ENCODE data around the gene GBF1. TPM values are rescaled to one million over a fixed set of nuclear protein-coding genes. Genes with fewer than 3 reads are reported as not detected.
A peak's percentile ranks its signal among the peaks of the same experiment; 100 is the strongest.

Gene GBF1
- total RNA-seq, 1 experiment from 2014 or later: 23.7 TPM

DNA sequence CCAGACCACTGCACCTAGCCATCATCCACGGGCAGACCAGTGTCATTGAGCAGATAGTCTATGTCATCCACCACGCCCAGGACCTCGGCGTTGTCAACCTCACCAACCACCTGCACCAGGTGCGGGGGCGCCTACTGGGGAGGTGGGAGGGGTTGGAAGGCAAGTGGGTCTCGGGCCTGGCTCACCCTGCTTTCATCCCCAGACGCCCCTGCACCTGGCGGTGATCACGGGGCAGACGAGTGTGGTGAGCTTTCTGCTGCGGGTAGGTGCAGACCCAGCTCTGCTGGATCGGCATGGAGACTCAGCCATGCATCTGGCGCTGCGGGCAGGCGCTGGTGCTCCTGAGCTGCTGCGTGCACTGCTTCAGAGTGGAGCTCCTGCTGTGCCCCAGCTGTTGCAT lies 154.7 kb downstream of the GBF1 start:
- no peak overlapping the region for H3K9ac ChIP-seq (ENCODE audit: extremely low read depth, insufficient read length, low read length)
- TF ChIP-seq, protein P1, sequence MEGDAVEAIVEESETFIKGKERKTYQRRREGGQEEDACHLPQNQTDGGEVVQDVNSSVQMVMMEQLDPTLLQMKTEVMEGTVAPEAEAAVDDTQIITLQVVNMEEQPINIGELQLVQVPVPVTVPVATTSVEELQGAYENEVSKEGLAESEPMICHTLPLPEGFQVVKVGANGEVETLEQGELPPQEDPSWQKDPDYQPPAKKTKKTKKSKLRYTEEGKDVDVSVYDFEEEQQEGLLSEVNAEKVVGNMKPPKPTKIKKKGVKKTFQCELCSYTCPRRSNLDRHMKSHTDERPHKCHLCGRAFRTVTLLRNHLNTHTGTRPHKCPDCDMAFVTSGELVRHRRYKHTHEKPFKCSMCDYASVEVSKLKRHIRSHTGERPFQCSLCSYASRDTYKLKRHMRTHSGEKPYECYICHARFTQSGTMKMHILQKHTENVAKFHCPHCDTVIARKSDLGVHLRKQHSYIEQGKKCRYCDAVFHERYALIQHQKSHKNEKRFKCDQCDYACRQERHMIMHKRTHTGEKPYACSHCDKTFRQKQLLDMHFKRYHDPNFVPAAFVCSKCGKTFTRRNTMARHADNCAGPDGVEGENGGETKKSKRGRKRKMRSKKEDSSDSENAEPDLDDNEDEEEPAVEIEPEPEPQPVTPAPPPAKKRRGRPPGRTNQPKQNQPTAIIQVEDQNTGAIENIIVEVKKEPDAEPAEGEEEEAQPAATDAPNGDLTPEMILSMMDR (conservative IDR thresholded peaks at IDR 0.05): no peak
- no peak overlapping the region for H2BK12ac ChIP-seq (ENCODE audit: insufficient read length, low read depth, low read length)
- H4K5ac ChIP-seq (ENCODE audit: insufficient read length, low read depth, low read length): no peak overlapping the region
- Mint-ChIP-seq H3K4me1 (peaks cover 11 to 24% of the 10 kb centered on the region in 2 experiments), H3K27me3 (ENCODE audit: low read depth) (peaks cover 39% of the 10 kb centered on the region), H3K4me3 (peak overlapping the region in 1 of 2 experiments; percentile 75; a peak in 2 of 5 replicates), H3K36me3 (ENCODE audit: insufficient read depth in 1 of 3, low read depth in 3 of 3) (peaks cover 1 to 31% (median 21%) of the 10 kb centered on the region in 3 experiments; a peak in 5 of 7 replicates), H3K9me3 (no peaks in the 10 kb centered on the region), H3K27ac (no peak overlapping the region)
- no peak overlapping the region for H3K23ac ChIP-seq (ENCODE audit: insufficient read length, low read depth, low read length)
- H3K4me1 ChIP-seq (ENCODE audit: insufficient read depth, low read length): no peaks in the 10 kb centered on the region
- no peak overlapping the region for H3K18ac ChIP-seq (ENCODE audit: insufficient read length, low read depth, low read length)
- no peak overlapping the region for H2BK20ac ChIP-seq (ENCODE audit: low read depth, low read length, poor library complexity, severe bottlenecking)
- no peak overlapping the region for H2AFZ ChIP-seq (ENCODE audit: low read length)
- H3K4me2 ChIP-seq (ENCODE audit: insufficient read depth, insufficient read length, low read length): peak overlapping the region; percentile 20
- H4K20me1 ChIP-seq (ENCODE audit: control insufficient read depth, insufficient read depth, insufficient read length): no peaks in the 10 kb centered on the region
- no peak overlapping the region; the same call in 1 of the 2 replicates for H2BK15ac ChIP-seq (ENCODE audit: low read depth, low read length)
- no peaks in the 10 kb centered on the region for H3K9me3 ChIP-seq (ENCODE audit: control insufficient read depth, low read depth, low read length)
- no peaks in the 10 kb centered on the region for H3K79me2 ChIP-seq (ENCODE audit: insufficient read depth, low read length)
- no peak overlapping the region for H2AK5ac ChIP-seq (ENCODE audit: insufficient read length, low read length)
- no peak overlapping the region for H3K4ac ChIP-seq (ENCODE audit: low read depth, low read length)
- no peak overlapping the region for H3K27ac ChIP-seq (ENCODE audit: insufficient read length, low read depth, low read length)
- no peak overlapping the region for H4K8ac ChIP-seq (replicated peaks; ENCODE audit: insufficient read length, low read depth, low read length)
- H4K91ac ChIP-seq (ENCODE audit: insufficient read length, low read depth, low read length): no peak overlapping the region
- no CpG with 5 or more reads among the region's 17 CpGs for WGBS (ENCODE audit: extremely low coverage, insufficient read length, low lambda C conversion rate)
- no peaks in the 10 kb centered on the region for H3K27me3 ChIP-seq (ENCODE audit: insufficient read depth, low read length)
- H3K56ac ChIP-seq (ENCODE audit: insufficient read length, low read depth, low read length): no peak overlapping the region
- H3K79me1 ChIP-seq (ENCODE audit: insufficient read depth, low read depth, low read length, poor library complexity, severe bottlenecking): no peaks in the 10 kb centered on the region
- no peak overlapping the region for H2BK5ac ChIP-seq (ENCODE audit: insufficient read length, low read length)
- peaks cover 7% of the 10 kb centered on the region for H3K23me2 ChIP-seq (ENCODE audit: insufficient read length, low read depth, low read length, poor library complexity, severe bottlenecking)
- H3T11ph ChIP-seq (ENCODE audit: low read length): no peak overlapping the region
- H3K14ac ChIP-seq (ENCODE audit: insufficient read depth, low read length): no peak overlapping the region
- H2BK120ac ChIP-seq (ENCODE audit: low read depth, low read length, poor library complexity, severe bottlenecking): no peak overlapping the region
- no peak for DNase-seq
